IPS-11a (cell line): Measurements from ENCODE around the gene PWWP2B.

Experiments used
- H3K4me3 ChIP-seq: one replicate; pipeline ENCODE4 v1.5.1; 2013; ENCODE audit warnings: low read depth, low read length, control low read depth

PWWP2B gene

GRCh38 chr10:132392811-132393694, 3.9 kb upstream of the PWWP2B start:
- no peak overlapping the region for H3K4me3 ChIP-seq

- no peak overlapping the region for H3K4me3 ChIP-seq
These were observed 3.3 kb upstream of the PWWP2B start for GRCh38 chr10:132393695-132394181.

GRCh38 chr10:132394201-132394811, 2.7 kb upstream of the PWWP2B start:
- H3K4me3 ChIP-seq, result no peak overlapping the region

- H3K4me3 ChIP-seq, result no peak overlapping the region
These were observed 1.9 kb upstream of the PWWP2B start for GRCh38 chr10:132394936-132395703.

DNA sequence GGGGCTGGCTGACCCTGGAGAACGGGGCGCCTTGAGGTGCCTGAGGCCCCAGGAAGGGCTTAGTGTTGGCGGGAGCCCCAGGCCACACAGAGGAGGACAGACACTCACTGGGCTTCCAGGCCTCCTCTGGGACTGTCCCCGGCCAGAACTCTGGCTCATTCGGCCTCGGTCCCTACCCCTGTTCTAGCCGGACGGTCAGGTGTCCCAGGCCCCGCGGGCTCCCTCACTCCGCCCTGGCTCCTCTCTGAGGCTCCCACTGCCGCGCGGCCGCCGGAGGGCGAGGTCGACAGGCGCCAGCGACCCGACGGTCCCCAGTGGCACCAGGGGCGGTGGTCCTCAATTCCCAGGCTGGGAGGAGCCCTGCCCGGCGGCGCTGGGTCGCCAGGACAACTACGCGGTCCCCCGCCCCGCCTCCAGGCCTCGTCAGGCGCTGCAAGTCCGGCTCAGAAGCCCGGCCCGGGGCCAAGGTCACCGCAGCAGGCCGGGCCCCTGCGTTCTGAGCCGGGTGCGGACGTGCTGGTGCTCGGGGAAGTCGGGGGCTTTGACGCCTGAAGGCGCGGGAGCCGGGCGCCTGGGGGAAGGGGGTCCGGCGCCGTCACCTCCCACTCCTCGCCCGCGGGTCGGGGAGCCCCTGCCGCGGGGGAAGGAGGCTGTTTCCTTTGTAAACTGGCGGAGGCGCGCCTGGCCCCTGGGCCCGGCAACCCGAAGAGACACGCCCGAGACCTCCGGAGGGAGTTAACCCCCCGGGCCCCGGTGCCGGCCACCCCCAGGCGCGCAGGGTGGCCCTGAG, 1.1 kb upstream of the PWWP2B start:
- H3K4me3 ChIP-seq, result peak overlapping the region; percentile 17

- H3K4me3 ChIP-seq, result peak overlapping the region; percentile 17
These were observed 435 bp upstream of the PWWP2B start for GRCh38 chr10:132396494-132397035.

DNA sequence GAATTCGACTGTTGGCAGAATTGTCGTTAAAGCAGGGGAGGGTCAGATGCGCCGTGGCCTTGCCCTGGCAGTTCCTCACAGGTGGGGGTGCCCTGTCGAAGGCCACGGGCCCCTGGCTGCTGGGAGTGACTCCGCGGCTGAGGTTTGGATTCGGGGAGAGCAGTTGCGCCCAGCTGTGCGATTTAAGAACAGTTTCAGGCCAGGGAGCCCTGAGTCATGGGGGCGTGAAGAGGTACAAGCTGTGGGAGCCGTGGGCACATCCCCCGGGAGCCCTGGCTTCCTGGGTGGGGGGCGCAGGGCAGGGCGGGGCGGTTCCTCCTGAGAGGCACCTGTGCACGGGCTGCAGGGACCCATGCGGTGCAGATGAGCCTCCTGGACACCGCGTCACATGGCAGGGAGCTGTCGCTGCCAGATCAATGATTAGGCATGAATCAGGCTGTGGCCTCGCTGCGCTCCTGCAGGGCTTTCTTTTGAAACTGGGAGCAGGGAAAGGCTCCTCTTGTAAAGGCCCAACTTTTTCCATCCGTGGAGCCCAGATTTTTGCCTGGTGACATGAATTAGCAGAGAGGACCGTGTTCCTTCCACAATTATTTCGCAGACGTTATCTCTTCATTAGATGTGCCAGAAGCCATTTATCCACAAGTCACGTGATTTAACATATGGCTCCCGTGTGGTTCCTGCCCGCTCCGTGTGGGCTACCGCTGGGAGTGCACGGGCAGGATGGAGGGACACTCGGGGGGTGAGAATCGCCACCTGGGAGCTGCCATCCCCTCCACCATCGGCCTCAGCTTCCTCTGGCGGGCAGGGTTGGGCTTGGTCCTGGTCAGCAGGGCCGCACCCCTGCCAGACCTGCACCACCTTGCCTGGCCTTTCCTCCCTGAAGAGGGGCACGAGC, 918 bp downstream of the PWWP2B start:
- H3K4me3 ChIP-seq, result peak overlapping the region; percentile 17

DNA sequence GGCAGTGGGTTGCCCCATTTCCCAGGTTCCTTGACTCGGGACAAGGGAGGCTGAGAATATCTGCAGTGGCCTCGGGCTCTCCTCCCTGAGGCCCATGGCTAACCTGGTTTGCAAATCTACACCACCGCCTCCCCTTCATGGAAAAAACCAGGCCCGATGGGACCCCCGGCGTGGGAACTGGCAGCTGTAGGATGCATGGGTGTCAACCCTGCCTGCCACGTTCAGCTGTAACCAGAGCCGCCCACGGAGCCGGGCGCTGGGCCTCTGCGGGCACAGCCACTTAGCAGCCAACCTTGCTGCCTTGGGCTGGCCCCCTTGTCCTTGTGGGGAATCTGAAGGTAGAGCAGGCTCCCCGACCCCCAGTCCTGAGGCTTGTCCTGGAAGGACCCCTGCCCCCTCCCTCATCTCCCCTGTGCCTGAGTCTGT, 1.6 kb downstream of the PWWP2B start:
- no peak overlapping the region for H3K4me3 ChIP-seq

DNA sequence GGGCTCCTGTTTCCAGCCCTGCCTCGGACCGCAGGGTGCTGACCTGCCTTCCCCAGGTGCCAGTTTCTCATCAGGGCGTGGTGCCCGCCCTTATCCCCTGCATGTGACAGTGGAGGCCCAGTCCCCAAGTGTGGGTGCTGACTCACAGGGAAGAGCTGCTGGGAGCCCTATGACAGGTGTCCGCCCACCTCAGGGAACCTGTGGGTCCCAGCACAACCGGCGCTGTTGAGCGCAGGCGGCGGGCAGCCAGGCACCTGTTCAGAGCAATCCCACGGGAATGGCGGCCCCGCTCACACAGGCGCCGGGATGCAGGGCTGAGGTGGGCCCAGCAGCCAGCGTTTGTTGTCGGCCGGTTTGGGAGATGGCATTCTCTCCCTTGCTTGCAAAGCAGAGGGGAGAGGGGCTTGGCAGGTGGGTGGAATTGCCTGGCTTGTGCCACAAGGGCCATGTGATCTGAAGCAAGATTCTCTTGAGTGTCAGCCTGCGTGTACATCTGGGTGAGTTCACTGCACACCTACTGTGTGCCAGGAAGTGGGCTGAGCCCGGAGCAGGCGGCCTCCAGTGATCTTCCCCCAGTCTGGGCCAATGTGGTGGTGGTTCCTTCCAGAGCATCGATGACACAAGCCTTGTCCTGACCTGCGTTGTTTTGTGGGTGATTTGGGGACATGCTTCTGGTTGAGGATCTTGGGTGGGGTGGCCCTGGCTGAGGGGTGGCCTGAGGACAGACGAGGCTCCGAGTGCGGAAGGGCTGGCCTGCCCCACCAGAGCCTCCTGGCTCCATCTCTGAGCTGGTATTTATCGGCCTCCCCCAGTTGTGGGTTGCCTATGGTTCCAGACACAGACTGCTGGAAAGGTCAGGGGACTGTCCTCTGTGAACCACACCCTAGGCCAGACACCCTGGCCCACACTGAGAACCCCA, 2.4 kb downstream of the PWWP2B start:
- H3K4me3 ChIP-seq, result no peak overlapping the region

DNA sequence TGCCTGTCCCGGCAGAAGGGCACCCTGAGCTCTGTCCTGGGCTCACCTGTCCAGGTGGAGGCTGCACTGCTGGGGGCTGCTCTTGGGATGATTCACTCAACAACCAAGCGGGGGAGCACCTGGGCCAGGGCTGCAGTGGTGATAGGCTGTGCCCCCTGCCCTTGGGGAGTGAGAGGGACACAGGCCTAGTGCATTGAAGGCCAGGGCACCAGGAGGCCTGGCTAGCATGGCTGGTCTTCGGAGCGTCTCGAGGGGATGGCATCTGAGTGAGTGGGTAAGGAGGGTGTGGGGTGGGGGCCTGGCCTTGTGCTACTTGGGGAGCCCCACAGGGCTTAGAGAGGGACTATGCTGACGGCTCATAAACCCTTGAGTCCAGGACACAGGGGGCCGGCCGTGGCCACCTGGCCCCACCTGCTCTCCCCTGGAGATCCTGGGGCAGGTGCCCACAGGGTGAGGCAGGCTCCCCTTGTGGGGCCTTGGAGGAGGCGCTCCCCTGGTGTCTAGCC, 3.1 kb downstream of the PWWP2B start:
- no peak overlapping the region for H3K4me3 ChIP-seq

DNA sequence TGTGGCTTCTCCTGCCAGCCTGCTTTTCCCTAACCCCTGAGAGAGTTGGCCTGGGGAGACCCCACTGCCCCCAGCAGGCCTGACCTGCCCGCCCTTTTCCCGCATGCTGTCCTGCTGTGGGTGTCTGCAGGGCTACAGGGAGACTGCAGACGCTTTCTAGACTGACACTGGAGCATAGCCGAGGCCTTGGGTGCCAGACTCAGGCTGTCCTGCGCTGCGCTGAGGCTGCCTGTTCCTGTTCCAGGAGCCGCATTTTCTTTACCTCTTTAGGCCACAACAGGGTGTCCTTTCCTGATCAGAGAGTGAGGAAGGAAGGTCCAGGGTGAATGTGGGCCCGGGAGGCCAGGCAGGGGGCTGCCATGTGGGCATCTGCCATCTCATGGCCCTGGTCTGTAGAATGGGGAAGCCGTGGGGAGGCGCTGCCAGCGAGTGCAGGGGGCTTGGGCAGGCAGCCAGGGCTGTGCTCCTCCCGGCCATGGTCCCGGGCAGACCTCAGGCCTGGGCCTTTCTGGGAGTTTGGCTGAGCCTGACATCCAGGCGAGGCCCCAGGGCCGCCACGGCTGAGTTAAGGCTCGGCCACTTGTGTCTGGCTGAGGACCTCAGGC, 3.6 kb downstream of the PWWP2B start:
- no peak overlapping the region for H3K4me3 ChIP-seq

DNA sequence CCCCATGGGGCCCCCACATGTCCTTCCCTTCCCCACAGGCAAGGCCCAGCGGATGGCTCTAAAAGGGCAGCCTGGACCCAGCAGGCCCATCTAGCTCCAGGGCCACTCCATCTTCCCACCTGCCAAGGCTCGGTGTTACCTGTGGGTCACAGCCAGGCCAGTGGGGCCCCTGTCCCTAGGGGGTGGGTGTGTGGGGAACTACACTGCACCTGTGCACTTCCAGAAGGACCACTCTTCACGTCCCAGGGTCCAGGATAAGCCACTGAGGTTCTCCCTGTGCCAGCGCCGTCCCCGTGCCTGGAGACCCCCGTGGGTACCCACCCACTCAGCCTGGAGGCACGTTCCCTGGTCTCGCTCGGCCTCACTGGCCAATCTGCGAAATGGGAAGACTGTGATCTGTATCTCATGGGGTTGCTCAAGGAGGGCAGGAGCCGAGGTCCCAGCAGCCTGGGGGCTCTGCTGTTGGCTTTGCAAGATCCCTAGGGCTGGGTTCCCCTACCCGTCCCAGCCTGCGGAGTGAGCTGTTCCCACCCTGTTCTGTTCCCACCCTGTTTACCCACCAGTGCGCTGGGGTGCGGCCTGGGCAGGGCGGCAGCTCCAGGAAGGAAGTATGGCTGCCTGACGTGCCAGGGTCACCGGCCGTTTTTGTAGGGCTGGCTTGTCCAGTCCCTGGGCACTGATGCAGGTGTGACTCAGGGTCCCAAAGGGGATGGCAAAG, 4.6 kb downstream of the PWWP2B start:
- no peak overlapping the region for H3K4me3 ChIP-seq

DNA sequence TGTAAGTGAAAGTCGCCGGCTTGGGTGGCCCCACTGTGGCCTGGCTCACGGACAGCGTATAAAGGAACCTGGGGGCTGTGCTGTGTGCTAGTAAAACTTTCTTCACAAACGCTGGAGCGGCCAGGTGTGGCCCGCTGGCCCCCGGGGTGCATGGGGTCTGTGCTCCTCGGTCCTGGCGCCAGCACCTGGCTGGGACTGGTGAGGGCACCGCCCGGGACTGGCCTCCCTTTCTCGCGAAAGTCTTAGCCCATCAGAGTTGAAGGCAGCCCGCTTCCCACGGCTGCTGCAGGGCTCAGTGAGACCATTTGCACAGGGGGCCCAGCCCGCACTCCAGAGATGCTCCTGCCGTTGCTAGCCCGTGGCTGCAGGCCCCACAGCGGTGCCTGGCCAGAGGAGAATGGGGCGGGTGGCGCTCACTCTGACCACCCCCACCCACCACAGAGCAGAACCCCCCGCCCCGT, 5.8 kb downstream of the PWWP2B start:
- no peak overlapping the region for H3K4me3 ChIP-seq

DNA sequence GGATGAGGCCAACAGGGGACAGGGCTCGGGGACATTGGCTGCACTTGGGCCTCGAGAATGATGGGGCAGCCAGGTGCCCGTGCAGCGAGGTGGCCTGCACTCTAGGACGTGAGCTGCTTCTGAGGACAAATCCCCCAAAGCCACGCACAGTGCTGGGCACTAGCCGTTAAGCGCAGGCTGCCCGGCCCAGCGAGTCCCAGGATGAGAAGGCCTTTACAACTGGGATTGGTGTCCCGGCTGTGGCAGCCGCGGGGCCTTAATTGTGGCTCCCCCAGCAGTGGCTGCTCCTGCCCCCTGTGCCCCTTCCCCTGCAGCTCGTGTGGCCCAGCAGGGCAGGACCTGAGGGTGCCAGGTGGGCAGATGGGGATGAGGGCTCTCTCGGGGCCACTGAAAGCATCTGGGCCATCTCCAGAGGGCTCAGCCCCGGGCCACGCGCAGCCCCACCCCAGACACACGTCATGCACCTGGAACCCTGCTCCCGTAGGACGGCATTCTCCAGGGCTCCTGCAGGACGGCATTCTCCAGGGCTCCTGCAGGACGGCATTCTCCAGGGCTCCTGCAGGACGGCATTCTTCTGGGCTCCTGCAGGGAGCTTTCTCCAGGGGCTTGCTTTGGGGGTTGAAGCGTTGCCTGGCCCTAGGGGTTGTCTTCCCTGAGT, 6.6 kb downstream of the PWWP2B start:
- H3K4me3 ChIP-seq, result no peak overlapping the region

DNA sequence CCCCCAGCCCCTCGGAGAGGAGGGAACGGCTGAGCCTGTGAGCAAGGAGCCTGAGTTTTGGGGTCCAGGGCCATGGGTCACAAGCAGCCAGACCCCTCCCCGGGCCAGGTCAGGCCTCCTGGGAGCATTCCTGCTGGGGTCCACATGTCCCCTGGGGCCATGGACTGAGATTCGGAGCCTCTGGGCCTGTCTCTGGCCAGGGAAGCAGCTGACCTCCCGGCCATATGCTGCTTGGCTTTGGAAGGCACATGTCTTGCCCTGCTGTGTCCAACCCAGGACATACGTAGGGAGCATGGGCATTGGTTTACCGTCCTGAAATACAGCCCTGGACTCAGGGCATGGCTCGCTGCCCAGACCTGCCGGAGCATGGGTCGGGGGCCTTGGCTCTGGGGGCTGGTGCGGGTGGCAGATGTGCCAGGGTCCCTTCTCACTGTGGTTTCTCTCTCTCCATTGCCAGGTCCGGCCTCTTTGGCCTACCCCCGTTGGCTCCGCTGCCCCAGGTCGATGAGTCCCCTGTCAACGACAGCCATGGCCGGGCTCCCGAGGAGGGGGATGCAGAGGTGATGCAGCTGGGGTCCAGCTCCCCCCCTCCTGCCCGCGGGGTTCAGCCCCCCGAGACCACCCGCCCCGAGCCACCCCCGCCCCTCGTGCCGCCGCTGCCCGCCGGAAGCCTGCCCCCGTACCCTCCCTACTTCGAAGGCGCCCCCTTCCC, 7.3 kb downstream of the PWWP2B start:
- H3K4me3 ChIP-seq, result no peak overlapping the region

GRCh38 chr10:132404911-132405462, 8.0 kb downstream of the PWWP2B start:
- no peak overlapping the region for H3K4me3 ChIP-seq
